Measurements from ENCODE around the gene SNCA. TPM values are rescaled to one million over a fixed set of nuclear protein-coding genes. Genes with fewer than 3 reads are reported as not detected.

Gene SNCA
- total RNA-seq, 1 donor from 2014 or later = 13.4 TPM

- no peak for TF ChIP-seq CTCF (IDR thresholded peaks at IDR 0.05; ENCODE audit: unreplicated experiment)
- H3K27me3 Mint-ChIP-seq = no peaks in the 10 kb centered on the region
Measured at GRCh38 chr4:89759426-89759825, 77.5 kb downstream of the SNCA start.

GRCh38 chr4:89757154-89757719 lies 79.7 kb downstream of the SNCA start:
- TF ChIP-seq CTCF (IDR thresholded peaks at IDR 0.05; ENCODE audit: unreplicated experiment) = no peak
- H3K4me3 Mint-ChIP-seq (ENCODE audit: low read depth) = no peak overlapping the region
- H3K27ac Mint-ChIP-seq = no peak overlapping the region
- H3K27me3 Mint-ChIP-seq = no peaks in the 10 kb centered on the region
- H3K36me3 Mint-ChIP-seq (ENCODE audit: insufficient read depth) = no peaks in the 10 kb centered on the region
- H3K9me3 Mint-ChIP-seq (ENCODE audit: low read depth) = no peaks in the 10 kb centered on the region
- no peak for DNase-seq (ENCODE audit: low spot score, unreplicated experiment)
- H3K4me1 Mint-ChIP-seq (ENCODE audit: low read depth) = peaks cover 17% of the 10 kb centered on the region

More at GRCh38 chr4:89759426-89759825, 77.5 kb downstream of the SNCA start:
- no peak for DNase-seq (ENCODE audit: low spot score, unreplicated experiment)
- peaks cover 5% of the 10 kb centered on the region for H3K4me1 Mint-ChIP-seq (ENCODE audit: low read depth)
- no peaks in the 10 kb centered on the region for H3K9me3 Mint-ChIP-seq (ENCODE audit: low read depth)
- H3K36me3 Mint-ChIP-seq (ENCODE audit: insufficient read depth) = no peaks in the 10 kb centered on the region
- no peak overlapping the region for H3K4me3 Mint-ChIP-seq (ENCODE audit: low read depth)
- H3K27ac Mint-ChIP-seq = no peak overlapping the region

- Mint-ChIP-seq H3K4me1 (ENCODE audit: low read depth) (peaks cover 17% of the 10 kb centered on the region), H3K27me3 (no peaks in the 10 kb centered on the region), H3K9me3 (ENCODE audit: low read depth) (no peaks in the 10 kb centered on the region)
Measured at GRCh38 chr4:89755220-89755619, 81.7 kb downstream of the SNCA start.

GRCh38 chr4:89754531-89754930 lies 82.4 kb downstream of the SNCA start:
- no peak for DNase-seq (ENCODE audit: low spot score, unreplicated experiment)
- no peak overlapping the region for H3K4me3 Mint-ChIP-seq (ENCODE audit: low read depth)
- no peaks in the 10 kb centered on the region for H3K9me3 Mint-ChIP-seq (ENCODE audit: low read depth)
- no peaks in the 10 kb centered on the region for H3K36me3 Mint-ChIP-seq (ENCODE audit: insufficient read depth)
- H3K27me3 Mint-ChIP-seq = no peaks in the 10 kb centered on the region
- H3K4me1 Mint-ChIP-seq (ENCODE audit: low read depth) = peaks cover 15% of the 10 kb centered on the region
- no peak for TF ChIP-seq CTCF (IDR thresholded peaks at IDR 0.05; ENCODE audit: unreplicated experiment)
- H3K27ac Mint-ChIP-seq = no peak overlapping the region

More at GRCh38 chr4:89755220-89755619, 81.7 kb downstream of the SNCA start:
- peak; percentile 13 for TF ChIP-seq CTCF (IDR thresholded peaks at IDR 0.05; ENCODE audit: unreplicated experiment)
- H3K4me3 Mint-ChIP-seq (ENCODE audit: low read depth) = no peak overlapping the region
- DNase-seq (ENCODE audit: low spot score, unreplicated experiment) = no peak
- H3K36me3 Mint-ChIP-seq (ENCODE audit: insufficient read depth) = no peaks in the 10 kb centered on the region
- no peak overlapping the region for H3K27ac Mint-ChIP-seq

GRCh38 chr4:89753601-89754066 lies 83.3 kb downstream of the SNCA start:
- no peak overlapping the region for H3K4me3 Mint-ChIP-seq (ENCODE audit: low read depth)
- H3K36me3 Mint-ChIP-seq (ENCODE audit: insufficient read depth) = no peaks in the 10 kb centered on the region
- DNase-seq (ENCODE audit: low spot score, unreplicated experiment) = no peak
- no peak for TF ChIP-seq CTCF (IDR thresholded peaks at IDR 0.05; ENCODE audit: unreplicated experiment)
- H3K27ac Mint-ChIP-seq = peak overlapping the region; percentile 46
- peaks cover 12% of the 10 kb centered on the region for H3K4me1 Mint-ChIP-seq (ENCODE audit: low read depth)
- no peaks in the 10 kb centered on the region for H3K9me3 Mint-ChIP-seq (ENCODE audit: low read depth)
- H3K27me3 Mint-ChIP-seq = no peaks in the 10 kb centered on the region

Data from progenitor cell of endocrine pancreas (in vitro differentiated cells).